ENCODE results near the gene RABGAP1L.
"Not testable (repeated sequence)": the region's sequence is repeated elsewhere in the genome, so short reads cannot be mapped to it uniquely, and the experiment has no call there.

The RABGAP1L gene

GRCh38 chr1:174877208-174877673 is 717.9 kb downstream of the RABGAP1L start:
- DNase-seq (ENCODE audit: low read depth in 2 of 2): no peak

GRCh38 chr1:174880171-174880570 is 720.9 kb downstream of the RABGAP1L start:
- no peak for DNase-seq (ENCODE audit: low read depth in 2 of 2)

- DNase-seq (ENCODE audit: low read depth in 2 of 2): no peak
Measured at GRCh38 chr1:174883409-174883808, 724.1 kb downstream of the RABGAP1L start.

GRCh38 chr1:174884038-174884437 is 724.7 kb downstream of the RABGAP1L start:
- DNase-seq (ENCODE audit: low read depth in 2 of 2): no peak

GRCh38 chr1:174884566-174884965 is 725.2 kb downstream of the RABGAP1L start:
- DNase-seq (ENCODE audit: low read depth in 2 of 2): no peak

GRCh38 chr1:174890024-174890423 is 730.7 kb downstream of the RABGAP1L start:
- DNase-seq (ENCODE audit: low read depth in 2 of 2): no peak

- no peak for DNase-seq (ENCODE audit: low read depth in 2 of 2)
Measured at GRCh38 chr1:174892016-174892415, 732.7 kb downstream of the RABGAP1L start.

- no peak for DNase-seq (ENCODE audit: low read depth in 2 of 2)
Measured at GRCh38 chr1:174894117-174894762, 734.9 kb downstream of the RABGAP1L start.

- DNase-seq (ENCODE audit: low read depth in 2 of 2): not testable (repeated sequence)
Measured at GRCh38 chr1:174895610-174896009, 736.3 kb downstream of the RABGAP1L start.

GRCh38 chr1:174898102-174898797 is 738.9 kb downstream of the RABGAP1L start:
- no peak for DNase-seq (ENCODE audit: low read depth in 2 of 2)

- DNase-seq (ENCODE audit: low read depth in 2 of 2): no peak
Measured at GRCh38 chr1:174900317-174900716, 741.0 kb downstream of the RABGAP1L start.

- no peak for DNase-seq (ENCODE audit: low read depth in 2 of 2)
Measured at GRCh38 chr1:174902531-174903099, 743.3 kb downstream of the RABGAP1L start.

- no peak for DNase-seq (ENCODE audit: low read depth in 2 of 2)
Measured at GRCh38 chr1:174911606-174912005, 752.3 kb downstream of the RABGAP1L start.

GRCh38 chr1:174912264-174912663 is 752.9 kb downstream of the RABGAP1L start:
- peak in 1 of 2 donors; percentile 4 for DNase-seq (ENCODE audit: low read depth in 2 of 2)

- no peak for DNase-seq (ENCODE audit: low read depth in 2 of 2)
Measured at GRCh38 chr1:174913225-174913903, 754.0 kb downstream of the RABGAP1L start.

- DNase-seq (ENCODE audit: low read depth in 2 of 2): no peak
Measured at GRCh38 chr1:174914991-174915390, 755.7 kb downstream of the RABGAP1L start.

- no peak for DNase-seq (ENCODE audit: low read depth in 2 of 2)
Measured at GRCh38 chr1:174916846-174917245, 757.5 kb downstream of the RABGAP1L start.

GRCh38 chr1:174920093-174920492 is 760.8 kb downstream of the RABGAP1L start:
- DNase-seq (ENCODE audit: low read depth in 2 of 2): no peak

- DNase-seq (ENCODE audit: low read depth in 2 of 2): no peak
Measured at GRCh38 chr1:174922121-174922520, 762.8 kb downstream of the RABGAP1L start.

GRCh38 chr1:174923820-174924219 is 764.5 kb downstream of the RABGAP1L start:
- no peak for DNase-seq (ENCODE audit: low read depth in 2 of 2)

GRCh38 chr1:174928541-174928940 is 769.2 kb downstream of the RABGAP1L start:
- no peak for DNase-seq (ENCODE audit: low read depth in 2 of 2)

- DNase-seq (ENCODE audit: low read depth in 2 of 2): no peak
Measured at GRCh38 chr1:174931214-174931613, 771.9 kb downstream of the RABGAP1L start.

Data from activated CD4-positive, alpha-beta T cell treated with anti-CD3 and anti-CD28 coated beads for 24 hours (primary cell).